HepG2 (cell line): Measurements from ENCODE around the gene PCCB. TPM values are rescaled to one million over a fixed set of nuclear protein-coding genes. Genes with fewer than 3 reads are reported as not detected.

Experiments
- HNRNPH1 ChIP-seq: fragments of 200-400 bp; formaldehyde crosslinking; optimal IDR thresholded peaks from 2 replicates; pipeline ENCODE3; 2017; ENCODE audit warnings: mild to moderate bottlenecking, low read depth, low read length
- KLF12 ChIP-seq: sonication (generic); formaldehyde crosslinking; IDR thresholded peaks from 2 replicates; pipeline ENCODE4 v1.4.0; 2020; ENCODE audit warnings: missing genetic modification reagents, borderline replicate concordance
- NAIF1 ChIP-seq: sonication (generic); formaldehyde crosslinking; IDR thresholded peaks from 2 replicates; pipeline ENCODE4 v1.5.0; 2020; ENCODE audit warnings: mild to moderate bottlenecking, missing genetic modification reagents, borderline replicate concordance
- RELA ChIP-seq: sonication (generic); formaldehyde crosslinking; IDR thresholded peaks from 2 replicates; pipeline ENCODE4 v1.4.0; 2020; ENCODE audit warnings: missing genetic modification reagents
- SMAD3 ChIP-seq: sonication (generic); formaldehyde crosslinking; IDR thresholded peaks from 2 replicates; pipeline ENCODE4 v1.4.0; 2020; ENCODE audit warnings: missing genetic modification reagents
- TEAD2 ChIP-seq: sonication (generic); formaldehyde crosslinking; IDR thresholded peaks from 2 replicates; pipeline ENCODE4 v1.9.0; 2021; ENCODE audit warnings: missing genetic modification reagents
- ZC3H13 ChIP-seq: sonication (generic); formaldehyde crosslinking; IDR thresholded peaks from 2 replicates; pipeline ENCODE4 v1.8.1; 2023; ENCODE audit warnings: mild to moderate bottlenecking, missing genetic modification reagents, moderate library complexity
- ZNF326 ChIP-seq: sonication (generic); formaldehyde crosslinking; IDR thresholded peaks from 2 replicates; pipeline ENCODE4 v1.4.0; 2020; ENCODE audit warnings: missing genetic modification reagents, borderline replicate concordance
- ZNF564 ChIP-seq: sonication (generic); formaldehyde crosslinking; IDR thresholded peaks from 2 replicates; pipeline ENCODE4 v1.8.1; 2023; ENCODE audit warnings: mild to moderate bottlenecking, missing genetic modification reagents
- ZNF614 ChIP-seq: IDR thresholded peaks from 2 replicates; pipeline ENCODE4 v1.6.1; 2018; ENCODE audit warnings: missing biosample characterization, missing genetic modification reagents, inconsistent platforms, borderline replicate concordance
- ZNF629 ChIP-seq: sonication (generic); formaldehyde crosslinking; conservative IDR thresholded peaks from 2 replicates; pipeline ENCODE4 v1.5.0; 2020; ENCODE audit warnings: missing genetic modification reagents
- ZNF780A ChIP-seq: sonication (generic); formaldehyde crosslinking; IDR thresholded peaks from 2 replicates; pipeline ENCODE4 v1.8.0; 2022; ENCODE audit warnings: mild to moderate bottlenecking, missing genetic modification reagents, moderate library complexity
- polyA plus RNA-seq, 8 experiments: library from polyadenylated mRNA; depleted of rRNA in 3 of 8; stranded (reverse) in 7 of 8; unstranded in 1 of 8; fragments of >200 nt; fragmentation: Illumina TruSeq in 4 of 8; extraction: Trizol in 4 of 8; gene quantifications; 2 replicates each; pipeline versions ENCODE4 v1.2.1 to v1.2.3, GENCODE V29; 2011 to 2016; ENCODE audit warnings: low read depth in 4 of 8, missing spikeins in 1 of 8, mixed read lengths in 1 of 8; ENCODE audit not compliant: insufficient read depth in 1 of 8
- total RNA-seq, 5 experiments: library from RNA; depleted of rRNA; stranded (reverse); fragments of >200 nt; fragmentation: Illumina TruSeq; extraction: Trizol; gene quantifications; 2 replicates each; pipeline ENCODE4 v1.2.3, GENCODE V29; 2016; ENCODE audit warnings: low read depth in 1 of 5
- TF ChIP-seq, protein P1 (sequence below): sonication (generic); formaldehyde crosslinking; IDR thresholded peaks from 2 replicates; pipeline ENCODE4 v1.4.0; 2020; ENCODE audit warnings: missing genetic modification reagents
- TF ChIP-seq, protein P2 (sequence below): sonication (generic); formaldehyde crosslinking; IDR thresholded peaks from one replicate; pipeline ENCODE4 v1.5.1; 2020; ENCODE audit warnings: mild to moderate bottlenecking, missing genetic modification reagents; ENCODE audit errors: not compliant biosample characterization

Gene PCCB
- total and polyA plus RNA-seq, 2 of the 13 experiments (the other 11 are each of a cell fraction or from before 2014, with no cell fraction given): 84.1 to 88.7 TPM

DNA sequence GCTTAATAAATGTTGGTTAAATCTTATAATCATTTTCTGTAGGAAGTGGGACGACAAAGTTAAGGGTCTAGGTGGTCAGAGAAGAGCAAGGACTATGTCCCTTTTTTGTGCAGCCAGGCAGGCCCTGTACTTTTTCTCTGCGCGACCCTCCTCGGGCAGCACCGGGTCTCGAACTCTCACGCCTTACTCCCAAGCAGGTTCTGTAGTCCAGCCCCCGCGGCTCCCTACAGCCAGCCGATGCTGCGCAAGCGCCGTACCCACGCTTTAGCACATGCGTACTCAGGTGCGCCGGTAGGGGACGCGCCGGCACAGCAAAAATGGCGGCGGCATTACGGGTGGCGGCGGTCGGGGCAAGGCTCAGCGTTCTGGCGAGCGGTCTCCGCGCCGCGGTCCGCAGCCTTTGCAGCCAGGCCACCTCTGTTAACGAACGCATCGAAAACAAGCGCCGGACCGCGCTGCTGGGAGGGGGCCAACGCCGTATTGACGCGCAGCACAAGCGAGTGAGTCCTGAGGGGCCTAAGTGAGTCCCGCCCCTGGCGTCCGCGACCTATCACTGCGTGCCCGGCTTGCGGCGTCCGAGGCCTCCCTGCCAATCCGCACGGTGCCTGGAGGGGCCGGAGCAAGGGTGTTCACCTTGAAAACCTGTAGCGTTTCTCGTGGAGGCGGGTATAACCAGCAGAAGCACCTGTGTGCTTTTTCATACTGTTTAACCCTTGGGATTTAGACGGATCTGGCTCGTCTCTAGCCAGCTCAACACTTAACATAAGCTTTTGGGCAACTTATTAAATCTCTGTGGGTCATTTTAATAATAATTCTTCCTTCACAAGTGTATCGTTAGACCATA lies at the start of gene PCCB (continued):
- TF ChIP-seq, protein P1, sequence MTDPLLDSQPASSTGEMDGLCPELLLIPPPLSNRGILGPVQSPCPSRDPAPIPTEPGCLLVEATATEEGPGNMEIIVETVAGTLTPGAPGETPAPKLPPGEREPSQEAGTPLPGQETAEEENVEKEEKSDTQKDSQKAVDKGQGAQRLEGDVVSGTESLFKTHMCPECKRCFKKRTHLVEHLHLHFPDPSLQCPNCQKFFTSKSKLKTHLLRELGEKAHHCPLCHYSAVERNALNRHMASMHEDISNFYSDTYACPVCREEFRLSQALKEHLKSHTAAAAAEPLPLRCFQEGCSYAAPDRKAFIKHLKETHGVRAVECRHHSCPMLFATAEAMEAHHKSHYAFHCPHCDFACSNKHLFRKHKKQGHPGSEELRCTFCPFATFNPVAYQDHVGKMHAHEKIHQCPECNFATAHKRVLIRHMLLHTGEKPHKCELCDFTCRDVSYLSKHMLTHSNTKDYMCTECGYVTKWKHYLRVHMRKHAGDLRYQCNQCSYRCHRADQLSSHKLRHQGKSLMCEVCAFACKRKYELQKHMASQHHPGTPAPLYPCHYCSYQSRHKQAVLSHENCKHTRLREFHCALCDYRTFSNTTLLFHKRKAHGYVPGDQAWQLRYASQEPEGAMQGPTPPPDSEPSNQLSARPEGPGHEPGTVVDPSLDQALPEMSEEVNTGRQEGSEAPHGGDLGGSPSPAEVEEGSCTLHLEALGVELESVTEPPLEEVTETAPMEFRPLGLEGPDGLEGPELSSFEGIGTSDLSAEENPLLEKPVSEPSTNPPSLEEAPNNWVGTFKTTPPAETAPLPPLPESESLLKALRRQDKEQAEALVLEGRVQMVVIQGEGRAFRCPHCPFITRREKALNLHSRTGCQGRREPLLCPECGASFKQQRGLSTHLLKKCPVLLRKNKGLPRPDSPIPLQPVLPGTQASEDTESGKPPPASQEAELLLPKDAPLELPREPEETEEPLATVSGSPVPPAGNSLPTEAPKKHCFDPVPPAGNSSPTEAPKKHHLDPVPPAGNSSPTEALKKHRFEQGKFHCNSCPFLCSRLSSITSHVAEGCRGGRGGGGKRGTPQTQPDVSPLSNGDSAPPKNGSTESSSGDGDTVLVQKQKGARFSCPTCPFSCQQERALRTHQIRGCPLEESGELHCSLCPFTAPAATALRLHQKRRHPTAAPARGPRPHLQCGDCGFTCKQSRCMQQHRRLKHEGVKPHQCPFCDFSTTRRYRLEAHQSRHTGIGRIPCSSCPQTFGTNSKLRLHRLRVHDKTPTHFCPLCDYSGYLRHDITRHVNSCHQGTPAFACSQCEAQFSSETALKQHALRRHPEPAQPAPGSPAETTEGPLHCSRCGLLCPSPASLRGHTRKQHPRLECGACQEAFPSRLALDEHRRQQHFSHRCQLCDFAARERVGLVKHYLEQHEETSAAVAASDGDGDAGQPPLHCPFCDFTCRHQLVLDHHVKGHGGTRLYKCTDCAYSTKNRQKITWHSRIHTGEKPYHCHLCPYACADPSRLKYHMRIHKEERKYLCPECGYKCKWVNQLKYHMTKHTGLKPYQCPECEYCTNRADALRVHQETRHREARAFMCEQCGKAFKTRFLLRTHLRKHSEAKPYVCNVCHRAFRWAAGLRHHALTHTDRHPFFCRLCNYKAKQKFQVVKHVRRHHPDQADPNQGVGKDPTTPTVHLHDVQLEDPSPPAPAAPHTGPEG (CRISPR knock-in tag): no peak
- TF ChIP-seq KLF12 (peak; percentile 61; the same call in 1 of the 2 replicates), RELA (CRISPR knock-in tag) (peak; percentile 68; the same call in 1 of the 2 replicates), HNRNPH1 (no peak), ZNF629 (CRISPR knock-in tag) (peak; percentile 23; the same call in 1 of the 2 replicates), SMAD3 (CRISPR knock-in tag) (0 out of 2 replicates have a peak, but pooled peaks have one; percentile 18), NAIF1 (CRISPR knock-in tag) (no peak; the same call in 1 of the 2 replicates), ZNF326 (CRISPR knock-in tag) (no peak), ZNF780A (CRISPR knock-in tag) (no peak), ZNF564 (no peak; the same call in 1 of the 2 replicates), TEAD2 (no peak), ZC3H13 (CRISPR knock-in tag) (no peak; the same call in 1 of the 2 replicates), ZNF614 (CRISPR knock-in tag) (no peak)
- TF ChIP-seq, protein P2, sequence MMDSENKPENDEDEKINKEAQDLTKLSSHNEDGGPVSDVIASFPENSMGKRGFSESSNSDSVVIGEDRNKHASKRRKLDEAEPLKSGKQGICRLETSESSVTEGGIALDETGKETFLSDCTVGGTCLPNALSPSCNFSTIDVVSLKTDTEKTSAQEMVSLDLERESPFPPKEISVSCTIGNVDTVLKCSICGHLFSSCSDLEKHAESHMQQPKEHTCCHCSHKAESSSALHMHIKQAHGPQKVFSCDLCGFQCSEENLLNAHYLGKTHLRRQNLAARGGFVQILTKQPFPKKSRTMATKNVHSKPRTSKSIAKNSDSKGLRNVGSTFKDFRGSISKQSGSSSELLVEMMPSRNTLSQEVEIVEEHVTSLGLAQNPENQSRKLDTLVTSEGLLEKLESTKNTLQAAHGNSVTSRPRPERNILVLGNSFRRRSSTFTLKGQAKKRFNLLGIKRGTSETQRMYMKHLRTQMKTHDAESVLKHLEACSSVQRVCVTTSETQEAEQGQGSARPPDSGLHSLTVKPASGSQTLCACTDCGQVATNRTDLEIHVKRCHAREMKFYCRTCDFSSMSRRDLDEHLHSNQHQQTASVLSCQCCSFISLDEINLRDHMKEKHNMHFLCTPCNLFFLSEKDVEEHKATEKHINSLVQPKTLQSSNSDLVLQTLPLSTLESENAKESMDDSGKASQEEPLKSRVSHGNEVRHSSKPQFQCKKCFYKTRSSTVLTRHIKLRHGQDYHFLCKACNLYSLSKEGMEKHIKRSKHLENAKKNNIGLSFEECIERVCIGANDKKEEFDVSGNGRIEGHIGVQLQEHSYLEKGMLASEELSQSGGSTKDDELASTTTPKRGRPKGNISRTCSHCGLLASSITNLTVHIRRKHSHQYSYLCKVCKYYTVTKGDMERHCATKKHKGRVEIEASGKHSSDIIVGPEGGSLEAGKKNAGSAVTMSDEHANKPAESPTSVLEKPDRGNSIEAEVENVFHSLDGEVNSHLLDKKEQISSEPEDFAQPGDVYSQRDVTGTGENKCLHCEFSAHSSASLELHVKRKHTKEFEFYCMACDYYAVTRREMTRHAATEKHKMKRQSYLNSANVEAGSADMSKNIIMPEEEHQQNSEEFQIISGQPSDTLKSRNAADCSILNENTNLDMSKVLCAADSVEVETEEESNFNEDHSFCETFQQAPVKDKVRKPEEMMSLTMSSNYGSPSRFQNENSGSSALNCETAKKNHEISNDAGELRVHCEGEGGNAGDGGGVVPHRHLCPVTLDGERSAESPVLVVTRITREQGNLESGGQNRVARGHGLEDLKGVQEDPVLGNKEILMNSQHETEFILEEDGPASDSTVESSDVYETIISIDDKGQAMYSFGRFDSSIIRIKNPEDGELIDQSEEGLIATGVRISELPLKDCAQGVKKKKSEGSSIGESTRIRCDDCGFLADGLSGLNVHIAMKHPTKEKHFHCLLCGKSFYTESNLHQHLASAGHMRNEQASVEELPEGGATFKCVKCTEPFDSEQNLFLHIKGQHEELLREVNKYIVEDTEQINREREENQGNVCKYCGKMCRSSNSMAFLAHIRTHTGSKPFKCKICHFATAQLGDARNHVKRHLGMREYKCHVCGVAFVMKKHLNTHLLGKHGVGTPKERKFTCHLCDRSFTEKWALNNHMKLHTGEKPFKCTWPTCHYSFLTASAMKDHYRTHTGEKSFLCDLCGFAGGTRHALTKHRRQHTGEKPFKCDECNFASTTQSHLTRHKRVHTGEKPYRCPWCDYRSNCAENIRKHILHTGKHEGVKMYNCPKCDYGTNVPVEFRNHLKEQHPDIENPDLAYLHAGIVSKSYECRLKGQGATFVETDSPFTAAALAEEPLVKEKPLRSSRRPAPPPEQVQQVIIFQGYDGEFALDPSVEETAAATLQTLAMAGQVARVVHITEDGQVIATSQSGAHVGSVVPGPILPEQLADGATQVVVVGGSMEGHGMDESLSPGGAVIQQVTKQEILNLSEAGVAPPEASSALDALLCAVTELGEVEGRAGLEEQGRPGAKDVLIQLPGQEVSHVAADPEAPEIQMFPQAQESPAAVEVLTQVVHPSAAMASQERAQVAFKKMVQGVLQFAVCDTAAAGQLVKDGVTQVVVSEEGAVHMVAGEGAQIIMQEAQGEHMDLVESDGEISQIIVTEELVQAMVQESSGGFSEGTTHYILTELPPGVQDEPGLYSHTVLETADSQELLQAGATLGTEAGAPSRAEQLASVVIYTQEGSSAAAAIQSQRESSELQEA (CRISPR knock-in tag): no peak
